GM20000 (cell line): Measurements from ENCODE around the gene SIPA1L3.

Experiments used
- DNase-seq: peaks from one replicate; pipeline ENCODE4 v3.0.0; 2012; ENCODE audit warnings: low spot score
- CTCF ChIP-seq: IDR thresholded peaks from 2 replicates; pipeline ENCODE4 v1.5.1; 2012; ENCODE audit warnings: mild to moderate bottlenecking, control low read depth; ENCODE audit errors: extremely low read depth, missing control alignments

SIPA1L3 gene

GRCh38 chr19:38142176-38143035, 235.4 kb downstream of the SIPA1L3 start:
- DNase-seq = peak; percentile 58
- peak; percentile 40 for TF ChIP-seq CTCF

- DNase-seq = no peak
- TF ChIP-seq CTCF = peak; percentile 0
These were observed 236.8 kb downstream of the SIPA1L3 start for GRCh38 chr19:38143847-38144246.

GRCh38 chr19:38144667-38145066, 237.7 kb downstream of the SIPA1L3 start:
- no peak for DNase-seq
- no peak for TF ChIP-seq CTCF

- no peak for DNase-seq
- TF ChIP-seq CTCF = no peak
These were observed 238.6 kb downstream of the SIPA1L3 start for GRCh38 chr19:38145623-38146022.

GRCh38 chr19:38148337-38148736, 241.3 kb downstream of the SIPA1L3 start:
- DNase-seq = no peak
- TF ChIP-seq CTCF = no peak

- no peak for TF ChIP-seq CTCF
- DNase-seq = no peak
These were observed 242.7 kb downstream of the SIPA1L3 start for GRCh38 chr19:38149661-38150061.

- no peak for DNase-seq
- TF ChIP-seq CTCF = no peak
These were observed 244.2 kb downstream of the SIPA1L3 start for GRCh38 chr19:38151242-38151641.
